GM20000 (cell line): ENCODE measurements around the gene SIL1.

Experiments
- DNase-seq: peaks from one replicate; pipeline ENCODE4 v3.0.0; 2012; ENCODE audit warnings: low spot score
- TF ChIP-seq, protein P1 (sequence below): IDR thresholded peaks from 2 replicates; pipeline ENCODE4 v1.5.1; 2012; ENCODE audit warnings: mild to moderate bottlenecking, control low read depth; ENCODE audit errors: extremely low read depth, missing control alignments

Gene SIL1

DNA sequence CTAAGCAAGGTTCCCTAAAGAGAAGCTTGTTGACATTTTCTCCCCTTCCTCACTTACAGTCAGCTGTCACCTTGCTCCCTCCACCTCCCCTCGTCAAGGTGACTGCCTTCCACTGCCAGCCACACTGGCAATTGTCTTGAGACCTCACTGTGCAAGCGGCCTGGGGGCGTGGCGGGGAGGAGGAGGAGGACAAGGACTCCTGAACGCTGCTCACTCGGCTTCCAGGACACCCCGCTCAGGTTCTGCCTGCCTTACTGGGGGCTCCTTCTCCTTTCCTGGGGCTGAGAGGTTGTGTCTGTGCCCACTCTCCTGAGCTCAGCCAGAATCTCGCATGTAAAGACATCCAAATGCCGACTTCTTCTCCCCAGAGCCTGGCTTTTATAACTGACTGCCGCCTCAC is 262.7 kb downstream of the SIL1 start:
- TF ChIP-seq, protein P1, sequence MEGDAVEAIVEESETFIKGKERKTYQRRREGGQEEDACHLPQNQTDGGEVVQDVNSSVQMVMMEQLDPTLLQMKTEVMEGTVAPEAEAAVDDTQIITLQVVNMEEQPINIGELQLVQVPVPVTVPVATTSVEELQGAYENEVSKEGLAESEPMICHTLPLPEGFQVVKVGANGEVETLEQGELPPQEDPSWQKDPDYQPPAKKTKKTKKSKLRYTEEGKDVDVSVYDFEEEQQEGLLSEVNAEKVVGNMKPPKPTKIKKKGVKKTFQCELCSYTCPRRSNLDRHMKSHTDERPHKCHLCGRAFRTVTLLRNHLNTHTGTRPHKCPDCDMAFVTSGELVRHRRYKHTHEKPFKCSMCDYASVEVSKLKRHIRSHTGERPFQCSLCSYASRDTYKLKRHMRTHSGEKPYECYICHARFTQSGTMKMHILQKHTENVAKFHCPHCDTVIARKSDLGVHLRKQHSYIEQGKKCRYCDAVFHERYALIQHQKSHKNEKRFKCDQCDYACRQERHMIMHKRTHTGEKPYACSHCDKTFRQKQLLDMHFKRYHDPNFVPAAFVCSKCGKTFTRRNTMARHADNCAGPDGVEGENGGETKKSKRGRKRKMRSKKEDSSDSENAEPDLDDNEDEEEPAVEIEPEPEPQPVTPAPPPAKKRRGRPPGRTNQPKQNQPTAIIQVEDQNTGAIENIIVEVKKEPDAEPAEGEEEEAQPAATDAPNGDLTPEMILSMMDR = no peak
- no peak for DNase-seq

DNA sequence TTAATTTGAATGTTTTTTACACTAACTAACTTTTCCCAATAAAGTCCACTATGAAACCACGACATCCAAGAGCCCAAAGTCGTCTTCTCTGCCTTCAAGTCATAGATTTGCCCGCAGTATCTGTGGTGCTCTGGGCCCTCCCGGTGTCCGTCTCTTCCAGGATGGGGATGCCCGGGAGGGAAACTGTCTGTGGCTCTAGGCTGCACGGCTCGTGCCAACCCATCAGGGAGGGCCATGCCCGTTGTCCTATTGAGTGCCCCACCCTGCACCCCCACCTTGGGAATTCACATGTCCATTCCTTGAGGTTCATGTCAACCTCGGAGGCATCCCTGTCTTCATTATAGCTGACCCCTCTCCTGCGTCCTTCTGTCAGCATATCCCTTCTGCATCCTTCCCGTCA is 263.2 kb downstream of the SIL1 start:
- TF ChIP-seq, protein P1 = no peak
- no peak for DNase-seq

DNA sequence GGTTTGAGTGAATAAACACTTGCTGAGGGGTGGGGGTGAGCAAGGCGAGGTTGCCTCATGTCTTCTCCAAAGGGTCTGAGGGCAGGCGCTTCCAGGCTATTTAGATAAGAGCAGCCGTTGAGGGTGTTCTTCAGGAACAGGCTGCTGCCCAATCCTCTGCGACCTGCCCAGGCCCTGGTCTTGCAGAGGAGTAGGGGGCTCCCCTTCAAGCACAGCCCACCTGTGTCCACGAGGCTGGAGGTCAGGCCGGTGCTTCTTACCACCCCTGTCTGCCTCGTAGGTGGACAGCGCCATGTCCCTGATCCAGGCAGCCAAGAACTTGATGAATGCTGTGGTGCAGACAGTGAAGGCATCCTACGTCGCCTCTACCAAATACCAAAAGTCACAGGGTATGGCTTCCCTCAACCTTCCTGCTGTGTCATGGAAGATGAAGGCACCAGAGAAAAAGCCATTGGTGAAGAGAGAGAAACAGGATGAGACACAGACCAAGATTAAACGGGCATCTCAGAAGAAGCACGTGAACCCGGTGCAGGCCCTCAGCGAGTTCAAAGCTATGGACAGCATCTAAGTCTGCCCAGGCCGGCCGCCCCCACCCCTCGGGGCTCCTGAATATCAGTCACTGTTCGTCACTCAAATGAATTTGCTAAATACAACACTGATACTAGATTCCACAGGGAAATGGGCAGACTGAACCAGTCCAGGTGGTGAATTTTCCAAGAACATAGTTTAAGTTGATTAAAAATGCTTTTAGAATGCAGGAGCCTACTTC is 264.5 kb downstream of the SIL1 start:
- TF ChIP-seq, protein P1 = no peak
- no peak for DNase-seq

DNA sequence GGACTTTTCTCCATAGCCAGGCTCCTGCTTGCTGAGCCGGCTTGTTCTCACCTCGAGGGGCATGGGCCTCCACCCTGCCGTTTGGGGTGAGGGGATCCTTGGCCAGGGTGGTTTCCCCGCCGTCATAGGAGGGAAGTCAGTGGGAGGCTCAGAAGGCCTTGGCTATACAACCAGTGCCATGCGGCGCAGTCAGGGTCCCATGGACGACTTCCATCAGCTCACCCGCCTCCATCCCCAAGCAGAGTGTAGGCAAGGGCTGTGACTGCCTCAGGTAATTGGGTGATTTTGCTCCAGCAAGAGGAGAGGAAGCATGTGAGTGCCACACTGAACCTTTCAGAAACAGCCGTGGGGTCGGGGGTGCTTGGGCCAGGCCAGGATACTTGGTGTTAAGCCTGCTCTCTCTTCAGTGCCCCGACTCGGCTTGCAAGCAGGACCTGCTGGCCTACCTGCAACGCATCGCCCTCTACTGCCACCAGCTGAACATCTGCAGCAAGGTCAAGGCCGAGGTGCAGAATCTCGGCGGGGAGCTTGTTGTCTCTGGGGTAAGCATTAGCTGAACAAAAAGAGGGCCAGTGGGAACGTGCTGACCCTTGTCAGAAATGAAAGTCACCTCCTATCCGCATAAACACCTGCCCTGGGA is 265.9 kb downstream of the SIL1 start:
- TF ChIP-seq, protein P1 = no peak
- DNase-seq = no peak

DNA sequence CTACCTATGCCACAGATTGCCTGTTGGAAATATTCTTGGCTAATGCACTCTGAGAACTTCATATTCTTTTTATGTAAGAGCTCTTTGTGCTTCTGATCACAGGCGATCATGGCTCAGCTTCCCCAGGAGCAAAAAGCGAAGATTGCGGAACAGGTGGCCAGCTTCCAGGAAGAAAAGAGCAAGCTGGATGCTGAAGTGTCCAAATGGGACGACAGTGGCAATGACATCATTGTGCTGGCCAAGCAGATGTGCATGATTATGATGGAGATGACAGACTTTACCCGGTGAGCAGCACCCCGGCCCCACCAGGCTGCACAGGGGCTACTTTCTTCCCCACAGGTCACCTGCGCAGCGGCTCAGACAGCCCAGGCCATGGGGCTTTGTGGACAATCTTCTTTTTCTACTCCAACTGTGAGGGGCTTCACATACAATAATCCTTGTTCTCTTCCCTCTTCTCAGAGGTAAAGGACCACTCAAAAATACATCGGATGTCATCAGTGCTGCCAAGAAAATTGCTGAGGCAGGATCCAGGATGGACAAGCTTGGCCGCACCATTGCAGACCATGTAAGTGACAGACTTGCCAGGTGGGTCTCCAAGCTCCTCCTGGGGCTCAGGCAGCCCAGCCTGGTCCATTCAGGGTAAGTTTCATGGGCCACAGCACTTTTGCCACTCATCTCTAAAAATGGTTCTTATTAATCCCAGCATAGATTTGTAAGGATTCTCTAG is 267.6 kb downstream of the SIL1 start:
- no peak for DNase-seq
- TF ChIP-seq, protein P1 = no peak

DNA sequence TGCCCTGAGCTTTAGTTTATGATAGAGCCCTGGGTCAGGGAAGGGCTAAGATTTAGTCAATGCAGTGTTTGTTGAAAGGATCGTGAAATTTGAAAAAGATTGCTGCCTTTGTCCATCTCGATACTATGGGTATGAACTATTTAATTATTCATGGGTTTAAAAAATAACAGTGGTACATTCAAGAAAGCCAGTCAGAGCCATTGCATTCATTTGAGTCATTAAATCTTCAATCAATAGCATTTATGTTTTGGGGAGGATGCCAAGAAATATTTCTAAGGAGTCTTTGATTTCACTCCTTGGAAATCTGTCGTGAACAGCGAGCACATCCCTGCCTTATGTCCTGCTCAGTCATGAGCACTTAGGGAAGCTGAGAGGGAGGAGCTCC is 268.6 kb downstream of the SIL1 start:
- DNase-seq = no peak
- TF ChIP-seq, protein P1 = no peak

DNA sequence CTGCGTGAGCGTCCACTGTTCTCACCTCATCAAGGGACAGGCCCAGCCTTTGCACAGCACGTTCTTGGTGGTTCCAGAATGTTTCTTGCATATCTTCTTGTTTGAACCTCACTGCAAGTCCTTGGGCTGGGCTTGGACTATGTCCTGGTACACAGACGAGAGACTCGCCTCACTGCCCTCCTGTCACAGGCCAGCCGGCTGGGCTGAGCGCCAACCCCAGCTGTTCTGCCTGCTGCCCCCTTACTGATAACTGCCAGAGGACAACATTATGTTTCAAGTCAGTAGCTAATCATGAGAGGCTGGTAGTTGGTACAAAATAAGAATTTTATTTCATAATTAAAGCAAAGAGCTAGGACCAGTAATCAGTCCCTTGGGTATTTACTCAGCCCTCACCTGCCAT is 270.2 kb downstream of the SIL1 start:
- DNase-seq = no peak
- TF ChIP-seq, protein P1 = no peak
